GM12878 (cell line): ENCODE data around the gene FANCC. TPM values are rescaled to one million over a fixed set of nuclear protein-coding genes. Genes with fewer than 3 reads are reported as not detected.

Experiments used
- ATAC-seq: fragments of 200-7000 bp; cut with Tn5 transposase; 3 replicates; pipeline ENCODE4 v1.9.1; 2020; ENCODE audit warnings: mild to moderate bottlenecking, moderate library complexity
- BruUV-seq: library from RNA; stranded (reverse); fragments of 400-500 nt; replicated peaks from 2 replicates; lab custom pipeline; 2021; lab: Mats Ljungman, UMichigan
- CTCF ChIA-PET: fragments of 300-600 bp; sonication (Branson Sonifier 250); formaldehyde crosslinking; extraction: SDS; loops from one replicate; lab custom pipeline; 2021; ENCODE audit warnings: inconsistent platforms; lab: Yijun Ruan, JAX
- POLR2A ChIA-PET: fragments of 350-600 bp; formaldehyde crosslinking; extraction: SDS; loops from one replicate; lab custom pipeline; 2021; ENCODE audit warnings: inconsistent platforms; lab: Charles Lee
- RAD21 ChIA-PET: fragments of 300-600 bp; sonication (Branson Sonifier 250); formaldehyde crosslinking; loops from one replicate; lab custom pipeline; 2023; ENCODE audit warnings: antibody characterized with exemption; ENCODE audit not compliant: unreplicated experiment; lab: Charles Lee
- SMC1A ChIA-PET: fragments of 300-600 bp; sonication (Branson Sonifier 250); formaldehyde crosslinking; loops from one replicate; lab custom pipeline; 2023; ENCODE audit not compliant: unreplicated experiment, uncharacterized antibody; lab: Charles Lee
- DNase-seq: peaks from one replicate; pipeline ENCODE4 v3.0.0-alpha.2; 2011; ENCODE audit warnings: low read depth, low spot score
- FAIRE-seq: peaks from 3 replicates; lab custom pipeline; 2011; peaks lifted over from hg19 to GRCh38; lab: Jason Lieb, UNC
- H2AFZ ChIP-seq: 2 replicates; pipeline ENCODE4 v1.6.0; 2011; ENCODE audit warnings: low read depth, low read length, control low read depth; ENCODE audit not compliant: control insufficient read depth
- H3K27ac ChIP-seq: 2 replicates; pipeline ENCODE4 v1.5.1; 2011; ENCODE audit warnings: control low read depth; ENCODE audit not compliant: control insufficient read depth, insufficient read depth
- H3K27me3 ChIP-seq, 2 experiments: replicated peaks in 1 of 2; 2 replicates each; pipeline versions ENCODE4 v1.6.0 to v1.6.1; 2011; ENCODE audit warnings: low read length in 1 of 2; ENCODE audit not compliant: control insufficient read depth in 2 of 2, insufficient read depth in 2 of 2
- H3K36me3 ChIP-seq, 2 experiments: 2 replicates each; pipeline ENCODE4 v1.5.1; 2011; ENCODE audit warnings: low read length in 1 of 2; ENCODE audit not compliant: control insufficient read depth in 2 of 2, insufficient read depth in 2 of 2
- H3K4me1 ChIP-seq: 2 replicates; pipeline ENCODE4 v1.6.1; 2011; ENCODE audit warnings: mild to moderate bottlenecking, low read length, moderate library complexity, mixed read lengths; ENCODE audit not compliant: control insufficient read depth, insufficient read depth
- H3K4me2 ChIP-seq: 2 replicates; pipeline ENCODE4 v1.6.0; 2011; ENCODE audit warnings: control low read depth; ENCODE audit not compliant: control insufficient read depth, insufficient read depth
- H3K4me3 ChIP-seq: fragments of 200-600 bp; sonication (generic); 2 replicates; pipeline ENCODE4 v1.5.1; 2016
- H3K79me2 ChIP-seq: 2 replicates; pipeline ENCODE4 v1.6.0; 2011; ENCODE audit warnings: low read length; ENCODE audit not compliant: control insufficient read depth, insufficient read depth
- H3K9ac ChIP-seq: 2 replicates; pipeline ENCODE4 v1.8.0; 2011; ENCODE audit warnings: low read length, control low read depth, mixed read lengths; ENCODE audit not compliant: control insufficient read depth, insufficient read depth
- H3K9me3 ChIP-seq: replicated peaks from 3 replicates; pipeline ENCODE4 v1.5.1; 2011; ENCODE audit warnings: mild to moderate bottlenecking, low read length; ENCODE audit not compliant: control insufficient read depth, insufficient read depth
- H4K20me1 ChIP-seq: 2 replicates; pipeline ENCODE4 v1.6.0; 2011; ENCODE audit not compliant: control insufficient read depth, insufficient read depth
- GABPA ChIP-seq: IDR thresholded peaks from 2 replicates; pipeline ENCODE4 v1.6.1; 2014; ENCODE audit warnings: antibody characterized with exemption, low read depth, mild to moderate bottlenecking, inconsistent platforms
- MTA2 ChIP-seq: fragments of 450-650 bp; IDR thresholded peaks from 2 replicates; pipeline ENCODE4 v1.6.1; 2016; ENCODE audit warnings: low read depth, mild to moderate bottlenecking, moderate library complexity
- MYC ChIP-seq: IDR thresholded peaks from 2 replicates; pipeline ENCODE4 v1.6.1; 2011; ENCODE audit warnings: mild to moderate bottlenecking, low read length, moderate library complexity, inconsistent platforms; ENCODE audit not compliant: insufficient read depth, insufficient replicate concordance, insufficient read length, severe bottlenecking
- NBN ChIP-seq: fragments of 450-650 bp; IDR thresholded peaks from 2 replicates; pipeline ENCODE4 v1.6.1; 2016
- PAX8 ChIP-seq: fragments of 450-650 bp; IDR thresholded peaks from 2 replicates; pipeline ENCODE4 v1.6.1; 2017; ENCODE audit warnings: mild to moderate bottlenecking, moderate library complexity
- POLR2AphosphoS5 ChIP-seq: IDR thresholded peaks from 2 replicates; pipeline ENCODE4 v1.6.1; 2011; ENCODE audit warnings: mild to moderate bottlenecking, low read length, inconsistent platforms
- RAD51 ChIP-seq: fragments of 450-650 bp; IDR thresholded peaks from 2 replicates; pipeline ENCODE4 v1.6.1; 2016; ENCODE audit warnings: moderate library complexity, mild to moderate bottlenecking, inconsistent platforms
- SIX5 ChIP-seq: IDR thresholded peaks from 2 replicates; pipeline ENCODE4 v1.6.1; 2011; ENCODE audit warnings: mild to moderate bottlenecking, low read depth, low read length, moderate library complexity; ENCODE audit not compliant: severe bottlenecking
- SMC3 ChIP-seq: IDR thresholded peaks from 2 replicates; pipeline ENCODE4 v1.6.1; 2011; ENCODE audit warnings: low read length, improper control_type of control experiment, borderline replicate concordance
- SRF ChIP-seq, 2 experiments: IDR thresholded peaks; 2 replicates each; pipeline ENCODE4 v1.6.1; 2011; ENCODE audit warnings: low read depth in 2 of 2, low read length in 2 of 2, mild to moderate bottlenecking in 1 of 2, moderate library complexity in 1 of 2
- TARDBP ChIP-seq: IDR thresholded peaks from 2 replicates; pipeline ENCODE4 v1.6.1; 2016; ENCODE audit warnings: borderline replicate concordance
- TCF12 ChIP-seq: IDR thresholded peaks from 2 replicates; pipeline ENCODE4 v1.6.1; 2011; ENCODE audit warnings: low read depth, mild to moderate bottlenecking, low read length
- ZNF207 ChIP-seq: fragments of 450-650 bp; IDR thresholded peaks from 2 replicates; pipeline ENCODE4 v1.6.1; 2014; ENCODE audit warnings: antibody characterized with exemption, mild to moderate bottlenecking, borderline replicate concordance
- ZNF24 ChIP-seq: fragments of 450-650 bp; IDR thresholded peaks from 2 replicates; pipeline ENCODE4 v1.6.1; 2017; ENCODE audit warnings: antibody characterized with exemption, mild to moderate bottlenecking
- WGBS: methylation state at CpG from one replicate; pipeline ENCODE4 v1.1.6; 2016; ENCODE audit warnings: low lambda C conversion rate; ENCODE audit not compliant: insufficient replicate concordance, insufficient coverage; ENCODE audit errors: missing lambda C conversion rate; 5-methylcytosine and 5-hydroxymethylcytosine counted together
- in situ Hi-C: fragments of 300-500 bp; cut with MboI; formaldehyde crosslinking; loops from 9 replicates; pipeline ENCODE4 v1.14.3; 2018; ENCODE audit warnings: mixed read lengths
- intact Hi-C: fragments of 100-400 bp; cut with micrococcal nuclease; formaldehyde crosslinking; loops from one replicate; pipeline ENCODE4 v1.14.2; 2022; ENCODE audit not compliant: unreplicated experiment
- polyA plus RNA-seq, 11 experiments: library from polyadenylated mRNA; depleted of rRNA in 4 of 11; unstranded in 6 of 11; stranded (reverse) in 5 of 11; fragments of >200 nt; fragmentation: Nextera tagmentation in 4 of 11; fragmentation: Illumina TruSeq in 1 of 11; extraction: Ambion mirVana in 4 of 11; extraction: Trizol in 1 of 11; gene quantifications; 1 replicate in 1 of 11; 2 replicates in 10 of 11; pipeline versions ENCODE4 v1.2.1 to v1.2.3, GENCODE V29; 2011 to 2016; ENCODE audit warnings: inconsistent platforms in 2 of 11, missing spikeins in 2 of 11, low read depth in 1 of 11
- total RNA-seq, 4 experiments: library from RNA; depleted of rRNA in 3 of 4; stranded (reverse); fragments of >200 nt in 3 of 4; fragmentation: Illumina TruSeq in 1 of 4; extraction: Trizol in 1 of 4; gene quantifications; 2 replicates each; pipeline versions ENCODE4 v1.2.1 to v1.2.3, GENCODE V29; 2013 to 2021
- TF ChIP-seq, protein P1 (sequence below): fragments of 450-650 bp; conservative IDR thresholded peaks from 2 replicates; pipeline ENCODE4 v1.6.1; 2017; ENCODE audit warnings: mild to moderate bottlenecking, moderate library complexity

FANCC gene
- total and polyA plus RNA-seq, 10 of the 15 experiments (the other 5 are each of a cell fraction or from before 2014, with no cell fraction given): 1.2 to 16.8 (median 10.5) TPM

DNA sequence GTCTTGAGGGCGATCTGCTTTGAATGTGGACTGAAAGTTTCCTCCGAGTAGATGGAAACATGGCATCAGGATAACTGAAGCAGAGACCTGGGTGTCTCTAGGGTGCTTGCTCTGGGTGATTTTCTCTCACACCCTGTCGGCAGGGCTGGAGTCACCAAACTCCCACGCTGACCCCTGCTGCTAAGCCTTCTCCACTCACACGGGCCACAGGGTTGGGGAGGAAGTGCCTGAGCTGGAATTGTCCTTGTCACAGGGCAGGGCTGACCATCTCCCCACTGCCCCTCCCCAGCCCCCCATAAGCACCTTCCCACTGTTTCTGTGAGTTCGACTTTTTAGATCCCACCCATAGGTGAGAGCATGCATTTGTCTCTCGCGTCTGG, 212.9 kb downstream of the FANCC start:
- POLR2A ChIA-PET: no interaction called here
- intact Hi-C loops (no loop called here), in situ Hi-C loops (no loop called here)
- Histone ChIP-seq H3K27me3 (no peaks in the 10 kb centered on the region), H2AFZ (no peak overlapping the region), H3K4me1 (no peaks in the 10 kb centered on the region), H3K79me2 (no peaks in the 10 kb centered on the region), H3K36me3 (no peaks in the 10 kb centered on the region; a peak in 2 of 4 replicates), H3K9me3 (no peaks in the 10 kb centered on the region), H3K4me2 (no peak overlapping the region), H4K20me1 (no peaks in the 10 kb centered on the region; the same call in 1 of the 2 replicates), H3K4me3 (no peak overlapping the region), H3K9ac (no peak overlapping the region), H3K27ac (no peak overlapping the region)
- ATAC-seq (no peak), FAIRE-seq (no peak), DNase-seq (no peak)
- WGBS: 95% methylated on average over 8 of the region's 8 CpGs
- RAD21 ChIA-PET: no interaction called here
- no peak for TF ChIP-seq SIX5
- SMC1A ChIA-PET: no interaction called here
- BruUV-seq: no TSS peak
- CTCF ChIA-PET: interaction anchor here (0.7 kb wide), 1 partner anchor 53 kb away, joined by 4 read pairs; no protein-coding TSS in a partner anchor

DNA sequence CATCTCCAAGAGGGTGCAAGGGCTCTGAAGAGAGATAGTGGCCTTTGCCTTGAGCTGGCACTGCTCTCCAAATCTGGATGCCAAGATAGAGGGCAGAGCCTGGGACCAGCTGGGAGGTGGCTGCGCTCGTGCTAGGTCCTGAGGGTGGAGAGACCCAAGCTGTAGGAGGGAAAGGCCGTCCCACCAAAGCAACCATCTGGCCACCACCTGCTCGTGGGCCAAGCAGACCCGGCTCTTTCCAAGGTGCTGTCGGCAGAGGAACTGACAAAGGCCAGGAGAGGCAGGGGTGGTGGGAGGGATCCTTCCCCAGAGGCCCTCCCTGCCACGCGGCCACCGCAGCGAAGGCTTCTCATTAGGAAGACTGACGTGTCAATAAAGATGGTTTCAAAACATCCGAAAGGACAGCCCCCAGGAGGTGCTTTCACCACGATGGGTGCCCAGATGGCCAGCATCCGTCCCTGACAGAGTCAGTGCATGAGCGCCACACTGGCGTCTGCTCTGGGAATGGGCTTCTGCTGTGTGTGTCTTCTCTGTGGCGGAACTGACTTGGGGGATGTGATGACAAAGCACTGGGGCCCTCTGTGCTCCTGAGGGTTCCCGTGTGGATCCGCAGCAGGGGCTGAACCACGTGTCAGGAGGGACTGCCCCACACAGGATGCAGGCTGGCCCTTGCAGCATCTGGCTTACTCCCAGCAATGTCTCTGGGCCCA, 213.5 kb downstream of the FANCC start:
- BruUV-seq: no TSS peak
- ChIA-PET SMC1A (no interaction called here), CTCF (no interaction called here), POLR2A (no interaction called here), RAD21 (no interaction called here)
- FAIRE-seq (no peak), DNase-seq (no peak), ATAC-seq (no peak)
- Histone ChIP-seq H2AFZ (no peak overlapping the region), H3K36me3 (no peaks in the 10 kb centered on the region; a peak in 2 of 4 replicates), H3K4me3 (no peak overlapping the region), H4K20me1 (no peaks in the 10 kb centered on the region; the same call in 1 of the 2 replicates), H3K79me2 (no peaks in the 10 kb centered on the region), H3K27me3 (no peaks in the 10 kb centered on the region), H3K4me1 (no peaks in the 10 kb centered on the region), H3K4me2 (no peak overlapping the region), H3K9me3 (no peaks in the 10 kb centered on the region), H3K27ac (no peak overlapping the region), H3K9ac (no peak overlapping the region)
- 91% methylated on average over 20 of the region's 20 CpGs for WGBS
- in situ Hi-C loops (no loop called here), intact Hi-C loops (no loop called here)
- TF ChIP-seq ZNF207: no peak
- TF ChIP-seq MYC: no peak
- no peak for TF ChIP-seq TCF12
- no peak for TF ChIP-seq SRF (IDR thresholded peaks at IDR 0.05; ENCODE audit: low read depth in 2 of 2, low read length in 2 of 2)
- no peak for TF ChIP-seq MTA2
- TF ChIP-seq RAD51: no peak
- no peak for TF ChIP-seq ZNF24
- no peak for TF ChIP-seq POLR2AphosphoS5
- no peak for TF ChIP-seq TARDBP
- TF ChIP-seq PAX8: no peak
- no peak for TF ChIP-seq NBN
- TF ChIP-seq GABPA: no peak
- TF ChIP-seq SMC3: no peak
- TF ChIP-seq, protein P1, sequence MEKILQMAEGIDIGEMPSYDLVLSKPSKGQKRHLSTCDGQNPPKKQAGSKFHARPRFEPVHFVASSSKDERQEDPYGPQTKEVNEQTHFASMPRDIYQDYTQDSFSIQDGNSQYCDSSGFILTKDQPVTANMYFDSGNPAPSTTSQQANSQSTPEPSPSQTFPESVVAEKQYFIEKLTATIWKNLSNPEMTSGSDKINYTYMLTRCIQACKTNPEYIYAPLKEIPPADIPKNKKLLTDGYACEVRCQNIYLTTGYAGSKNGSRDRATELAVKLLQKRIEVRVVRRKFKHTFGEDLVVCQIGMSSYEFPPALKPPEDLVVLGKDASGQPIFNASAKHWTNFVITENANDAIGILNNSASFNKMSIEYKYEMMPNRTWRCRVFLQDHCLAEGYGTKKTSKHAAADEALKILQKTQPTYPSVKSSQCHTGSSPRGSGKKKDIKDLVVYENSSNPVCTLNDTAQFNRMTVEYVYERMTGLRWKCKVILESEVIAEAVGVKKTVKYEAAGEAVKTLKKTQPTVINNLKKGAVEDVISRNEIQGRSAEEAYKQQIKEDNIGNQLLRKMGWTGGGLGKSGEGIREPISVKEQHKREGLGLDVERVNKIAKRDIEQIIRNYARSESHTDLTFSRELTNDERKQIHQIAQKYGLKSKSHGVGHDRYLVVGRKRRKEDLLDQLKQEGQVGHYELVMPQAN: no peak
